ENCODE results near the gene ARMH4.

The ARMH4 gene

GRCh38 chr14:57962325-57963035, 189.5 kb downstream of the ARMH4 start:
- H3K79me2 ChIP-seq (ENCODE audit: insufficient read depth, low read length): no peaks in the 10 kb centered on the region
- H3K9ac ChIP-seq (ENCODE audit: low read depth, low read length): no peak overlapping the region
- H4K20me1 ChIP-seq (ENCODE audit: insufficient read depth, low read length): no peaks in the 10 kb centered on the region
- H3K4me2 ChIP-seq (ENCODE audit: insufficient read depth, low read length): no peak overlapping the region
- no peak overlapping the region for H3K4me3 ChIP-seq (ENCODE audit: low read depth in 1 of 2, low read length in 2 of 2)
- H2AFZ ChIP-seq (ENCODE audit: low read depth, low read length): no peak overlapping the region
- H3K27ac ChIP-seq (ENCODE audit: low read length): no peak overlapping the region
- H3K36me3 ChIP-seq (ENCODE audit: insufficient read depth, low read length): no peaks in the 10 kb centered on the region
- TF ChIP-seq CTCF (IDR thresholded peaks at IDR 0.05; ENCODE audit: borderline replicate concordance, extremely low read depth, low read length, poor library complexity, severe bottlenecking) (no peak), EZH2 (IDR thresholded peaks at IDR 0.05; ENCODE audit: borderline replicate concordance, low read depth, low read length, severe bottlenecking) (no peak)
- H3K4me1 ChIP-seq (ENCODE audit: insufficient read depth, low read length): no peaks in the 10 kb centered on the region
- H3K27me3 ChIP-seq (ENCODE audit: insufficient read depth, low read length, poor library complexity): peaks cover 4% of the 10 kb centered on the region
- DNase-seq (no peak), ATAC-seq (ENCODE audit: insufficient read depth, low read depth) (no peak)
- H3K9me3 ChIP-seq (ENCODE audit: insufficient read depth, low read length, severe bottlenecking): no peaks in the 10 kb centered on the region

GRCh38 chr14:57961786-57962060, 190.3 kb downstream of the ARMH4 start:
- ATAC-seq (ENCODE audit: insufficient read depth, low read depth): no peak

GRCh38 chr14:57960946-57961785, 190.8 kb downstream of the ARMH4 start:
- no peaks in the 10 kb centered on the region for H4K20me1 ChIP-seq (ENCODE audit: insufficient read depth, low read length)
- H3K36me3 ChIP-seq (ENCODE audit: insufficient read depth, low read length): no peaks in the 10 kb centered on the region
- no peaks in the 10 kb centered on the region for H3K9me3 ChIP-seq (ENCODE audit: insufficient read depth, low read length, severe bottlenecking)
- H2AFZ ChIP-seq (ENCODE audit: low read depth, low read length): no peak overlapping the region
- no peak overlapping the region for H3K4me3 ChIP-seq (ENCODE audit: low read depth in 1 of 2, low read length in 2 of 2)
- H3K27ac ChIP-seq (ENCODE audit: low read length): no peak overlapping the region
- H3K27me3 ChIP-seq (ENCODE audit: insufficient read depth, low read length, poor library complexity): peaks cover 4% of the 10 kb centered on the region
- no peak overlapping the region for H3K4me2 ChIP-seq (ENCODE audit: insufficient read depth, low read length)
- ATAC-seq (ENCODE audit: insufficient read depth, low read depth): no peak
- no peak overlapping the region for H3K9ac ChIP-seq (ENCODE audit: low read depth, low read length)
- no peaks in the 10 kb centered on the region for H3K4me1 ChIP-seq (ENCODE audit: insufficient read depth, low read length)
- TF ChIP-seq EZH2 (IDR thresholded peaks at IDR 0.05; ENCODE audit: borderline replicate concordance, low read depth, low read length, severe bottlenecking) (no peak), CTCF (IDR thresholded peaks at IDR 0.05; ENCODE audit: borderline replicate concordance, extremely low read depth, low read length, poor library complexity, severe bottlenecking) (no peak)
- no peaks in the 10 kb centered on the region for H3K79me2 ChIP-seq (ENCODE audit: insufficient read depth, low read length)
- no peak for DNase-seq

More at GRCh38 chr14:57961786-57962060, 190.3 kb downstream of the ARMH4 start:
- Histone ChIP-seq H3K27me3 (ENCODE audit: insufficient read depth, low read length, poor library complexity) (peaks cover 4% of the 10 kb centered on the region), H3K4me3 (ENCODE audit: low read depth in 1 of 2, low read length in 2 of 2) (no peak overlapping the region), H3K9me3 (ENCODE audit: insufficient read depth, low read length, severe bottlenecking) (no peaks in the 10 kb centered on the region), H3K4me2 (ENCODE audit: insufficient read depth, low read length) (no peak overlapping the region), H3K36me3 (ENCODE audit: insufficient read depth, low read length) (no peaks in the 10 kb centered on the region), H4K20me1 (ENCODE audit: insufficient read depth, low read length) (no peaks in the 10 kb centered on the region), H3K9ac (ENCODE audit: low read depth, low read length) (no peak overlapping the region), H3K79me2 (ENCODE audit: insufficient read depth, low read length) (no peaks in the 10 kb centered on the region), H3K27ac (ENCODE audit: low read length) (no peak overlapping the region), H3K4me1 (ENCODE audit: insufficient read depth, low read length) (no peaks in the 10 kb centered on the region), H2AFZ (ENCODE audit: low read depth, low read length) (no peak overlapping the region)
- no peak for DNase-seq
- TF ChIP-seq EZH2 (IDR thresholded peaks at IDR 0.05; ENCODE audit: borderline replicate concordance, low read depth, low read length, severe bottlenecking) (no peak), CTCF (IDR thresholded peaks at IDR 0.05; ENCODE audit: borderline replicate concordance, extremely low read depth, low read length, poor library complexity, severe bottlenecking) (no peak)

Measured in DND-41 (cell line).